Neuronal stem cell (in vitro differentiated cells): ENCODE measurements around the gene AHRR.
"Not testable (repeated sequence)": the region's sequence is repeated elsewhere in the genome, so short reads cannot be mapped to it uniquely, and the experiment has no call there.

Experiments used
- DNase-seq: peaks from one replicate; pipeline ENCODE4 v3.0.0-alpha.2; 2013; ENCODE audit warnings: low spot score
- H2AFZ ChIP-seq: one replicate; pipeline ENCODE4 v1.6.1; 2013; ENCODE audit warnings: mild to moderate bottlenecking, low read length, inconsistent platforms
- H2AK5ac ChIP-seq: 2 replicates; pipeline ENCODE4 v1.6.1; 2013; ENCODE audit warnings: low read depth, mild to moderate bottlenecking, inconsistent platforms, low read length, moderate library complexity, mixed read lengths
- H2BK120ac ChIP-seq: 2 replicates; pipeline ENCODE4 v1.6.1; 2013; ENCODE audit warnings: low read depth, mild to moderate bottlenecking, inconsistent platforms, low read length, moderate library complexity, mixed read lengths
- H2BK12ac ChIP-seq: one replicate; pipeline ENCODE4 v1.6.1; 2013; ENCODE audit warnings: low read length, inconsistent platforms
- H2BK15ac ChIP-seq: 2 replicates; pipeline ENCODE4 v1.6.1; 2013; ENCODE audit warnings: mild to moderate bottlenecking, low read length, inconsistent platforms, mixed read lengths
- H2BK5ac ChIP-seq: one replicate; pipeline ENCODE4 v1.6.1; 2013; ENCODE audit warnings: inconsistent platforms, mild to moderate bottlenecking, low read length, moderate library complexity
- H3K14ac ChIP-seq: one replicate; pipeline ENCODE4 v1.6.1; 2013; ENCODE audit warnings: low read length, inconsistent platforms
- H3K18ac ChIP-seq: 2 replicates; pipeline ENCODE4 v1.6.1; 2013; ENCODE audit warnings: low read length, inconsistent platforms
- H3K23ac ChIP-seq: 2 replicates; pipeline ENCODE4 v1.6.1; 2013; ENCODE audit warnings: low read depth, mild to moderate bottlenecking, mixed read lengths, low read length, inconsistent platforms; ENCODE audit not compliant: poor library complexity
- H3K27ac ChIP-seq: replicated peaks from 3 replicates; pipeline ENCODE4 v1.5.1; 2013; ENCODE audit warnings: low read length, inconsistent platforms
- H3K27me3 ChIP-seq, 3 experiments: 2 replicates each; pipeline ENCODE4 v1.6.1; 2013; ENCODE audit warnings: low read length in 3 of 3, mild to moderate bottlenecking in 2 of 3, inconsistent platforms in 1 of 3, low read depth in 1 of 3, mixed read lengths in 1 of 3, moderate library complexity in 1 of 3; ENCODE audit not compliant: control insufficient read depth in 3 of 3, insufficient read depth in 3 of 3
- H3K36me3 ChIP-seq, 2 donors: replicated peaks in 1 of 2; 2 replicates each; pipeline ENCODE4 v1.6.1; 2013; ENCODE audit warnings: low read length in 2 of 2; ENCODE audit not compliant: control insufficient read depth in 2 of 2, insufficient read depth in 2 of 2
- H3K4ac ChIP-seq: 2 replicates; pipeline ENCODE4 v1.6.1; 2013; ENCODE audit warnings: inconsistent platforms, mild to moderate bottlenecking, low read length, moderate library complexity
- H3K4me1 ChIP-seq, 2 donors: 1 replicate in 1 of 2; 2 replicates in 1 of 2; pipeline ENCODE4 v1.6.1; 2013; ENCODE audit warnings: low read length in 2 of 2, low read depth in 1 of 2; ENCODE audit not compliant: control insufficient read depth in 2 of 2, insufficient read depth in 1 of 2
- H3K4me2 ChIP-seq: one replicate; pipeline ENCODE4 v1.6.1; 2013; ENCODE audit warnings: mild to moderate bottlenecking, low read length, inconsistent platforms; ENCODE audit not compliant: insufficient read depth, poor library complexity, severe bottlenecking
- H3K4me3 ChIP-seq, 2 donors: 2 replicates each; pipeline ENCODE4 v1.5.1; 2013; ENCODE audit warnings: low read length in 2 of 2, mild to moderate bottlenecking in 2 of 2, inconsistent platforms in 1 of 2, moderate library complexity in 1 of 2
- H3K79me1 ChIP-seq: one replicate; pipeline ENCODE4 v1.6.1; 2013; ENCODE audit warnings: low read depth, mild to moderate bottlenecking, inconsistent platforms, low read length, moderate library complexity
- H3K9ac ChIP-seq: one replicate; pipeline ENCODE4 v1.6.1; 2013; ENCODE audit warnings: mild to moderate bottlenecking, low read depth, low read length, inconsistent platforms; ENCODE audit not compliant: poor library complexity
- H3K9me3 ChIP-seq, 2 donors: replicated peaks in 1 of 2; 2 replicates each; pipeline versions ENCODE3 to v1.6.1; 2013; ENCODE audit warnings: low read length in 2 of 2, mild to moderate bottlenecking in 2 of 2, inconsistent platforms in 1 of 2, low read depth in 1 of 2, mixed read lengths in 1 of 2, moderate library complexity in 1 of 2; ENCODE audit not compliant: control insufficient read depth in 2 of 2, insufficient read depth in 1 of 2
- H4K8ac ChIP-seq: one replicate; pipeline ENCODE4 v1.6.1; 2013; ENCODE audit warnings: low read depth, mild to moderate bottlenecking, inconsistent platforms, low read length, moderate library complexity
- H4K91ac ChIP-seq: one replicate; pipeline ENCODE4 v1.6.1; 2013; ENCODE audit warnings: low read length, low read depth, mild to moderate bottlenecking, inconsistent platforms; ENCODE audit not compliant: poor library complexity
- WGBS, 2 donors: extraction: QIAGEN DNeasy Blood & Tissue Kit; methylation state at CpG; one replicate each; pipeline ENCODE4 v1.1.7; 2013; ENCODE audit warnings: missing lambda C conversion rate in 2 of 2, mixed read lengths in 1 of 2; ENCODE audit not compliant: insufficient read length in 2 of 2, insufficient replicate concordance in 1 of 2; ENCODE audit errors: extremely low coverage in 2 of 2; 5-methylcytosine and 5-hydroxymethylcytosine counted together

The AHRR gene

DNA sequence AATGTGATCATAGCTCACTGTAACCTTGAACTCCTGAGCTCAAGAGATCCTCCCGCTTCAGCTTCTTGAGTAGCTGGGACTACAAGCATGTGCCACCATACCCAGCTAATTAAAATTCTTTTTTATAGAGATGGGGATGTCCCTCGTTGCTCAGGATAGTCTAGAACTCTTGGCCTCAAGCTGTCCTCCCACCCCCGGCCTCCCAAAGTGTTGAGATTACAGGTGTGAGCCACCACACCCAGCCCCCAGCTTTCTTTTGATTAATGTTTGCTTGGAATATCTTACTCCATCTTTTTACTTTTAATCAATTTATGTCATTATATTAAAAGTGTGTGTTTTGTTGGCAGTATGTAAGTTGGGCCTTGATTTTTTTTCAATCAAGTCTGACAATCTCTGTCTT, 62.1 kb downstream of the AHRR start:
- Histone ChIP-seq H2AK5ac (no peak overlapping the region), H3K9ac (no peak overlapping the region), H4K91ac (no peak overlapping the region), H4K8ac (no peak overlapping the region), H3K9me3 (peaks cover 4 to 18% of the 10 kb centered on the region in 2 donors), H3K4ac (no peak overlapping the region), H3K4me2 (no peak overlapping the region), H3K4me3 (no peak overlapping the region), H3K4me1 (peaks cover 0 to 2% of the 10 kb centered on the region in 2 donors), H3K23ac (no peak overlapping the region), H2BK15ac (no peak overlapping the region), H3K27me3 (no peaks in the 10 kb centered on the region), H2AFZ (no peak overlapping the region), H3K36me3 (no peaks in the 10 kb centered on the region), H3K18ac (no peak overlapping the region), H2BK12ac (no peak overlapping the region), H3K14ac (no peak overlapping the region), H2BK5ac (no peak overlapping the region), H3K79me1 (no peaks in the 10 kb centered on the region), H2BK120ac (no peak overlapping the region), H3K27ac (no peak overlapping the region)
- no peak for DNase-seq
- no CpG with 5 or more reads among the region's 3 CpGs for WGBS, 2 donors

DNA sequence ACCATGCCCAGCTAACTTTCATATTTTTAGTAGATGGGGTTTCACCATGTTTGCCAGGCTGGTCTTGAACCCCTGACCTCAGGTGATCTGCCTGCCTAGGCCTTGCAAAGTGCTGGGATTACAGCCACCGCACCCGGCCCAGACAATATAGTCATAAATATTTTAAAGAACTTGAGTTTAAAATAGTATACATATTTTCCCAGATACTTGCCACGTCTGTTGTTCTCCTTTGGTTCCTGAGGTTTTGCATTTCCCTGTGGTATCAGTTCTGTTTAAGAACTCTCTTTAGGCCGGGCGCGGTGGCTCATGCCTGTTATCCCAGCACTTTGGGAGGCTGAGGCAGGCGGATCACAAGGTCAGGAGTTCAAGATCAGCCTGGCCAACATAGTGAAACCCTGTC, 63.1 kb downstream of the AHRR start:
- not testable (repeated sequence) for H3K23ac ChIP-seq, H3K4me1 ChIP-seq, H2AK5ac ChIP-seq, DNase-seq, H3K4me3 ChIP-seq, H2BK12ac ChIP-seq, H3K4me2 ChIP-seq, H3K14ac ChIP-seq, H2BK120ac ChIP-seq, H3K27ac ChIP-seq, H4K8ac ChIP-seq, H3K4ac ChIP-seq, H3K9ac ChIP-seq, H4K91ac ChIP-seq, H2BK15ac ChIP-seq, H3K18ac ChIP-seq, H2AFZ ChIP-seq, H3K36me3 ChIP-seq, H2BK5ac ChIP-seq, H3K79me1 ChIP-seq, H3K27me3 ChIP-seq
- peaks cover 4 to 14% of the 10 kb centered on the region in 2 donors for H3K9me3 ChIP-seq
- no CpG with 5 or more reads among the region's 7 CpGs for WGBS, 2 donors

DNA sequence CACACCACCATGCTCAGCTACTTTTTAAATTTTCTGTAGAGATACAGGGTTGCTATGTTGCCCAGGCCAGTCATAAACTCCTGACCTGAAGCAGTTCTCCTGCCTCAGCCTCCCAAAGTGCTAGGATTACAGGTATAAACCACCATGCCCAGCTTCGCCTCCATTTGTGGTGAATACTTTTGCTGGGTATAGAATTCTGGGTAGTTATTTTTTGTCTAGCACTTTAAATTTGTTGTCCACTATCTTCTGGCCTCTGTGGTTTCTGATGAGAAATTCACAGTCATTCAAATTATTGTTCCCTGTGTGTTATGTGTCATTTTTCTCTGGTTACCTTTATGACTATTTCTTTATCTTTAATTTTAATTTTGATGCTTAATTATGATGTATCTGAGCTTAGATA, 63.8 kb downstream of the AHRR start:
- Histone ChIP-seq H3K27ac (no peak overlapping the region), H3K4me2 (no peak overlapping the region), H4K8ac (no peak overlapping the region), H2AK5ac (no peak overlapping the region), H3K14ac (no peak overlapping the region), H3K23ac (no peak overlapping the region), H3K4me3 (peak overlapping the region in 1 of 2 donors; percentile 11), H3K4ac (no peak overlapping the region), H2AFZ (no peak overlapping the region), H2BK12ac (no peak overlapping the region), H2BK15ac (no peak overlapping the region), H4K91ac (no peak overlapping the region), H3K27me3 (no peaks in the 10 kb centered on the region), H3K18ac (no peak overlapping the region), H3K79me1 (no peaks in the 10 kb centered on the region), H2BK120ac (no peak overlapping the region), H3K9me3 (peaks cover 4 to 14% of the 10 kb centered on the region in 2 donors), H3K36me3 (no peaks in the 10 kb centered on the region), H3K4me1 (peaks cover 3 to 6% of the 10 kb centered on the region in 2 donors), H3K9ac (no peak overlapping the region), H2BK5ac (no peak overlapping the region)
- DNase-seq: no peak
- WGBS, 2 donors: no CpG with 5 or more reads among the region's 1 CpG

DNA sequence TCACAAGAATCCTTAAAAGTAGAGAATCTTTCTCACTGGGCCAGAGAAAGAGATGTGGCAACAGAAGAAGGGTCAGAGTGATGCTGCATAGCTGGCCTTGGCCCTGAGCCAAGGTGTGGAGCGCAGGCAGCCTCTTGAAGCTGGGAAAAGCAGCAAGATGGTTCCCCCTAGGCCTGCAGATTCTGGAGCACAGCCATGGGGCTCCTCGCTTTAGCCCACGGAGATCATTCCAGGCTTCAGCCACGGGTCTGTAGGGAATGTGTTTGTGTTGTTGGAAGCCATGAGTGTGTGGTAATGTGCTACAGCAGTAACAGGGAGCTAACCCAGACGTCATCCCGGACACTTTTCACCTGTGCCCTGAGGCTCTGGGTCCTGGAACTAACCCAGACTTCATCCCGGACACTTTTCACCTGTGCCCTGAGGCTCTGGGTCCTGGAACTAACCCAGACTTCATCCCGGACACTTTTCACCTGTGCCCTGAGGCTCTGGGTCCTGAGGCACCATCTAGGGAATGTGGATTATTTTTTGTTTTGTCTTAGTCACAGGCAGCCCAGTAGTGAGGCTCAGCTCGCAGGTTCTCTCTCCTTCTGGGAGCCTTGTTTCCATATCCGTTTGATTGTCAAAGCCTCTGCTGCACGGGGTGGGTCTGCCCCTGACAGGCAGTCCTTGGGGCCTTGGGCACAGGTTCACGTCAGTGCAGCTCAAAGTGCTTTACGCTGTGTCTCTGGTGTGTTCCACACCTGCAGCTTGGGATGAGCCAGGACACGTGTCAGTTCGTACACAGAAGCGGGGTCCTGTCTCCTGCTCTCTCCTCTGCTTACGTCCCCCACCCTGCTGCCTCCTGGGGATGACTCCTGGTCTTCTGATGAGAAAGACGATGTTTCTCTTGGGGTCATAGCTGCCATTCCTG, 65.2 kb downstream of the AHRR start:
- H3K4me1 ChIP-seq: peaks cover 4 to 6% of the 10 kb centered on the region in 2 donors
- no peak overlapping the region for H2BK120ac ChIP-seq
- no peak overlapping the region for H3K4ac ChIP-seq
- H3K18ac ChIP-seq: peak overlapping the region; percentile 83
- no peak overlapping the region for H3K9ac ChIP-seq
- H3K36me3 ChIP-seq: no peaks in the 10 kb centered on the region
- no peak for DNase-seq
- no peak overlapping the region for H3K4me3 ChIP-seq
- H3K27me3 ChIP-seq: no peaks in the 10 kb centered on the region
- H3K9me3 ChIP-seq: peaks cover 4 to 14% of the 10 kb centered on the region in 2 donors
- H2BK5ac ChIP-seq: no peak overlapping the region
- peak overlapping the region; percentile 61 for H2AK5ac ChIP-seq
- H2BK15ac ChIP-seq: peak overlapping the region; percentile 100
- WGBS, 2 donors: no CpG with 5 or more reads among the region's 18 CpGs
- H4K91ac ChIP-seq: peak overlapping the region; percentile 46
- H3K4me2 ChIP-seq: no peak overlapping the region
- H3K14ac ChIP-seq: peak overlapping the region; percentile 94
- no peak overlapping the region for H4K8ac ChIP-seq
- no peaks in the 10 kb centered on the region for H3K79me1 ChIP-seq
- H3K23ac ChIP-seq: peak overlapping the region; percentile 31
- H2AFZ ChIP-seq: peak overlapping the region; percentile 23
- no peak overlapping the region for H3K27ac ChIP-seq
- no peak overlapping the region for H2BK12ac ChIP-seq
